Psoas muscle (tissue), 8 donors: Measurements from ENCODE around the gene SLC43A1. TPM values are rescaled to one million over a fixed set of nuclear protein-coding genes. Genes with fewer than 3 reads are reported as not detected.

Source experiments
- ATAC-seq, 4 donors: fragments of 200-7000 bp; cut with Tn5 transposase; one replicate each; pipeline ENCODE4 v1.9.1; 2020; ENCODE audit warnings: moderate library complexity in 3 of 4, mild to moderate bottlenecking in 2 of 4
- DNase-seq, 2 donors: peaks; one replicate each; pipeline ENCODE4 v3.0.0-alpha.2; 2020
- H3K27ac ChIP-seq: fragments of 200-600 bp; one replicate; pipeline ENCODE4 v1.8.0; 2022
- H3K27me3 ChIP-seq, 3 donors: fragments of 200-600 bp in 1 of 3; one replicate each; pipeline versions ENCODE4 v1.6.1 to v1.8.0; 2013 to 2022; ENCODE audit warnings: low read length in 2 of 3, mild to moderate bottlenecking in 2 of 3, moderate library complexity in 1 of 3; ENCODE audit not compliant: insufficient read depth in 3 of 3
- H3K36me3 ChIP-seq, 2 donors: fragments of 200-600 bp in 1 of 2; one replicate each; pipeline versions ENCODE4 v1.6.1 to v1.8.0; 2013 to 2022; ENCODE audit warnings: low read depth in 1 of 2, mild to moderate bottlenecking in 1 of 2, moderate library complexity in 1 of 2; ENCODE audit not compliant: insufficient read depth in 1 of 2
- H3K4me1 ChIP-seq: fragments of 200-600 bp; one replicate; pipeline ENCODE4 v1.8.0; 2022
- H3K4me3 ChIP-seq: fragments of 200-600 bp; one replicate; pipeline ENCODE4 v1.8.0; 2022; ENCODE audit warnings: mild to moderate bottlenecking
- H3K9me3 ChIP-seq: fragments of 200-600 bp; one replicate; pipeline ENCODE4 v1.8.0; 2022
- CTCF ChIP-seq: fragments of 200-600 bp; IDR thresholded peaks from one replicate; pipeline ENCODE4 v1.8.0; 2022; ENCODE audit warnings: antibody characterized with exemption
- WGBS, 3 donors: extraction: QIAGEN DNeasy Blood & Tissue Kit; methylation state at CpG; one replicate each; pipeline versions ENCODE4 v1.1.6 to v1.1.7; 2013; 5-methylcytosine and 5-hydroxymethylcytosine counted together
- intact Hi-C, 2 donors: fragments of 100-400 bp; cut with DNase I; formaldehyde crosslinking; loops; one replicate each; pipeline versions ENCODE4 v1.11.0 to v1.14.2; 2022
- long read RNA-seq, 2 donors: library from polyadenylated mRNA; unstranded; transcript quantifications; one replicate each; pipeline ENCODE4 v2.0.0, GENCODE V29; 2021
- polyA plus RNA-seq, 3 donors: library from polyadenylated mRNA; stranded (reverse); fragments of 200-250 nt; gene quantifications; one replicate each; pipeline ENCODE4 v1.2.3, GENCODE V29; 2013
- total RNA-seq, 4 donors: library from RNA; stranded (reverse); fragmentation: NEBNext Ultra II Directional in 2 of 4; extraction: Animal tissue kit (Norgen Biotek cat#: 25700) in 2 of 4; gene quantifications; one replicate each; pipeline versions ENCODE4 v1.2.1 to v1.2.4, GENCODE V29; 2021 to 2023
- donor health status: healthy with polysubstance abuse.
- donor health status: DM: no; HTN: no; CAD: no; lungs with moderate emphysema.
- donor health status: Bipolar disorder and iron deficiency.
- donor health status: healthy.
- donor health status: DM: yes; HTN: yes; CAD: no.
- donor health status: DM: no; HTN: no; CAD: no.
- donor health status: DM: no; HTN: no; CAD: no.
- donor health status: DM: yes; HTN: yes; CAD: no.

The SLC43A1 gene
- total RNA-seq (10 to 100 TPM in 1 of 4 donors, 1 to 10 TPM in 3; 4.1 to 15.3 (median 7.1) TPM), polyA plus RNA-seq (10 to 100 TPM in 1 of 3 donors, 1 to 10 TPM in 2; 3.5 to 13.7 (median 7.5) TPM)
- long read RNA-seq, donor 1, partial matches to known transcripts, result 1 of 5 reads
- long read RNA-seq, donor 1, other reads (novel, unspliced or antisense), result 2 of 5 reads
- long read RNA-seq, donor 2, partial matches to known transcripts, result 0 of 2 reads
- long read RNA-seq, donor 2, other reads (novel, unspliced or antisense), result 1 of 2 reads

- WGBS, 3 donors, result 0 to 1% (median 1%) methylated on average over 52 to 66 of the region's 66 CpGs
- Histone ChIP-seq H3K4me3 (peak within 1 kb of the TSS; percentile 77), H3K36me3 (peaks cover 0 to 8% of the 10 kb centered on the region in 2 donors), H3K27me3 (no peaks in the 10 kb centered on the region), H3K27ac (peak within 1 kb of the TSS; percentile 68), H3K9me3 (no peaks in the 10 kb centered on the region), H3K4me1 (peaks cover 11% of the 10 kb centered on the region)
- ATAC-seq (peak; percentile 66 to 81 (median 72)), DNase-seq (peak; percentile 62 to 79)
- intact Hi-C loops, result no loop called here
- no peak for TF ChIP-seq CTCF
Observed at GRCh38 chr11:57515332-57516060, at the start of gene SLC43A1. Gene SLC43A1 (minus strand): TSS chr11:57515702. CDS start chr11:57514111, 1,591 bp downstream.

DNA sequence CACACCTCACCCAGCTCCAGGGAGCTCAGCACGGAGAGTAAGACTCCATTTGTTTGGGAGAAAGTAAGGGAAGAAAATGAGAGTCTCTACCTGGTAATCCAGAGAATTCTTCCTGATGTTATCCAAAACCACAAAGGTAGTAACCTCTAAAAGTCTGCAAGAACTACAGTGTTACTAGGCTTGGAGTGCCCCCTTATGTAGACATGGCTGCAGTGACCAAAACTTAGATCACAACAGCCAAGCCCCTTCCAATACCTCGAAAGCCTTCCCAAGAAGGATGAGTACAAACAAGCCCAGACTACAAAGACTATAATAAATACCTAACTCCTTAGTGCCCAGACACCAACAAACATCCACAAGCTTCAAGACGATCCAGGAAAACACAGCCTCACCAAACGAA lies 47.1 kb upstream of the SLC43A1 start:
- no peak for DNase-seq
- intact Hi-C loops, result no loop called here
- ATAC-seq, result no peak
- Histone ChIP-seq H3K4me3 (no peak overlapping the region), H3K9me3 (no peaks in the 10 kb centered on the region), H3K27me3 (no peaks in the 10 kb centered on the region), H3K27ac (no peak overlapping the region), H3K4me1 (peaks cover 6% of the 10 kb centered on the region), H3K36me3 (peaks cover 0 to 16% of the 10 kb centered on the region in 2 donors)
- TF ChIP-seq CTCF, result no peak
- WGBS, 3 donors, result 62 to 66% (median 65%) methylated on average over 4 of the region's 4 CpGs

- H3K4me3 ChIP-seq, result no peak overlapping the region
- 89 to 92% (median 90%) methylated on average over 4 of the region's 4 CpGs for WGBS, 3 donors
- intact Hi-C loops, result no loop called here
- no peaks in the 10 kb centered on the region for H3K4me1 ChIP-seq
- TF ChIP-seq CTCF, result no peak
- H3K36me3 ChIP-seq, result peaks cover 0 to 24% of the 10 kb centered on the region in 2 donors
- DNase-seq (no peak), ATAC-seq (no peak)
- no peak overlapping the region for H3K27ac ChIP-seq
- H3K27me3 ChIP-seq, result no peaks in the 10 kb centered on the region
- H3K9me3 ChIP-seq, result no peaks in the 10 kb centered on the region
Observed at GRCh38 chr11:57560146-57560545, 44.6 kb upstream of the SLC43A1 start.

GRCh38 chr11:57556041-57556440 lies 40.5 kb upstream of the SLC43A1 start:
- Histone ChIP-seq H3K27me3 (no peaks in the 10 kb centered on the region), H3K9me3 (no peaks in the 10 kb centered on the region), H3K4me1 (no peaks in the 10 kb centered on the region), H3K27ac (no peak overlapping the region), H3K4me3 (no peak overlapping the region), H3K36me3 (peaks cover 0 to 57% of the 10 kb centered on the region in 2 donors)
- no peak for DNase-seq
- no peak for TF ChIP-seq CTCF
- no peak for ATAC-seq
- intact Hi-C loops, result no loop called here
- WGBS, 3 donors, result 63 to 74% (median 71%) methylated on average over 8 of the region's 8 CpGs
